Measurements from ENCODE around the gene RABL6. TPM values are rescaled to one million over a fixed set of nuclear protein-coding genes. Genes with fewer than 3 reads are reported as not detected.

Gene RABL6
- total RNA-seq, 1 donor = 72.1 TPM

- no peak for TF ChIP-seq CTCF (IDR thresholded peaks at IDR 0.05; ENCODE audit: insufficient read depth, low read depth, low read length)
- peak; percentile 14 for DNase-seq (ENCODE audit: low read depth)
- peak overlapping the region; percentile 99 for H3K4me3 ChIP-seq (ENCODE audit: low read depth, low read length)
These were observed 40.8 kb downstream of the RABL6 start for GRCh38 chr9:136848393-136849037.

DNA sequence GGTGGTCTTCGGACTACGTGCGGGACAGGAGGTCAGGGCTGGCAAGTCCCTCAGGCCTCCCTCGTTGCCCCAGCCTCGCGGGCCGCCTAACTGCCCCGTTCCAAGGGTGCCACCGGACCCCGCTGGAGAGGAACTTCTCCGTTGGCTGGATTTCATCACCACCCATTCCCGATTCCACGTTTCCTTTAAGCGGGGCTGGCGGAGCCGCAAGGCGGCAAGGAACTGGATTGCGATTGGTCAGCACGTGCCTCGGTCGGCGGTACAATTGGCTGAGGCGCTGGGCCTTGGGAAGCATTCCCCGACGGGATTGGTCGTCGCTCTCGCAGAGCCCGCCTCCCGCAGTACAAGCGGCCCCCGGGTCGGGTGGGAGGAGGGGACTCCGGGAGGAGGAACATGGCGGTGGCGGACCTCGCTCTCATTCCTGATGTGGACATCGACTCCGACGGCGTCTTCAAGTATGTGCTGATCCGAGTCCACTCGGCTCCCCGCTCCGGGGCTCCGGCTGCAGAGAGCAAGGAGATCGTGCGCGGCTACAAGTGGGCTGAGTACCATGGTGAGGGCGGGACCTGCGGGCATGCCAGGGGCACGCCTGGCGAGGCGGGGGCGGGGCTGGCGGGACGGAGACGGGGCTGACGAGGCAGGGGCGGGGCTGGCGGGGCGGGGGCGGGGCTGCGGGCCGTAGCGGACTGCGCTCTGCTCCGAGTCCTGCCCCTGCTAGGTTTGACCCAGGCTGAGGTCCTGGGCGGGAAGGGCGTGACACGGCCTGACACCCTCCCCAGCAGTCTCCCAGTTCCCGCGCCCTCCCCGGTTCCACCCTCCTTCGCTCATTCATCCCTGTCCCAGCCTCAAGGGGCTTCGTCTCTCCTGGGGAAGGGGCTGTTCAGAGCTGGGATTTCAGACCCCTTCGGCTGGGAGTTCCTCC lies 41.6 kb downstream of the RABL6 start, which contains the start of gene PHPT1:
TSS of gene PHPT1 (plus strand) at position 372 of the 922 bp plus-strand sequence. CDS start at position 394, 22 bp downstream.
- DNase-seq (ENCODE audit: low read depth) = peak; percentile 99
- peak within 1 kb of the TSS; percentile 99 for H3K4me3 ChIP-seq (ENCODE audit: low read depth, low read length)
- no peak for TF ChIP-seq CTCF (IDR thresholded peaks at IDR 0.05; ENCODE audit: insufficient read depth, low read depth, low read length)

DNA sequence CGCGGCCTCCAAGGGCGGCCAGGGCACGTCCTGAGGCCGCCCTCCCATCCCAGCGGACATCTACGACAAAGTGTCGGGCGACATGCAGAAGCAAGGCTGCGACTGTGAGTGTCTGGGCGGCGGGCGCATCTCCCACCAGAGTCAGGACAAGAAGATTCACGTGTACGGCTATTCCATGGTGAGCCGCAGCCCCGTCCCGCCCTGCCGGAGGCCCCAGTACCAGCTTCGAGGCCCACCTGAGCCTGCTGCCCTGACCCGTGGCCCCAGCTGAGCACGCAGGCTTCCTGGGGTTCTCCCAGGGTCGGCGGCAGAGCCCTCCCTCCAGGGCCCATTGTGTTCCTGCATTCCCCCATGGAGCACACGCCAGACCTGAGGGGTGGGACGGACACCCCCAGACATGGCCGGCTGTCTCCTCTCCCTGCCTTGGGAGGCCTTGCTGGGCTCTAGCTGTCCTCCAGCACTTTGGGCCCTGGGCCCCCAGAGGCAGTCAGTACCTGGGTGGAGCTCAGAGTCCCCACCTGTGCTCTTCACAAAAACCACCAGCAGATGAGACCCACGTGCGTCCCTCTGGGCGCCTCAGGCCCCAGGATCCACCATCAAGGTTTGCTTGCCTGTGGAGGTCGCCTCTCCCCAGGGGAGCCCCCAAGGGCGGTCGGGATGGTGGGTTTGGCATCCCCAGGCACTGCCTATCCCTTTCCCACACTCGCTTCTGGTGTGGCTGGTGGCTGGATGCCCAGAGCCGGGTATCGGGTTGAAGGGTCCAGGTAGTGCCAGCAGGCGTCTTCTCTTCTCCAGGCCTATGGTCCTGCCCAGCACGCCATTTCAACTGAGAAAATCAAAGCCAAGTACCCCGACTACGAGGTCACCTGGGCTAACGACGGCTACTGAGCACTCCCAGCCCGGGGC lies 42.5 kb downstream of the RABL6 start:
- DNase-seq (ENCODE audit: low read depth) = no peak
- TF ChIP-seq CTCF (IDR thresholded peaks at IDR 0.05; ENCODE audit: insufficient read depth, low read depth, low read length) = no peak
- H3K4me3 ChIP-seq (ENCODE audit: low read depth, low read length) = peak overlapping the region; percentile 99

DNA sequence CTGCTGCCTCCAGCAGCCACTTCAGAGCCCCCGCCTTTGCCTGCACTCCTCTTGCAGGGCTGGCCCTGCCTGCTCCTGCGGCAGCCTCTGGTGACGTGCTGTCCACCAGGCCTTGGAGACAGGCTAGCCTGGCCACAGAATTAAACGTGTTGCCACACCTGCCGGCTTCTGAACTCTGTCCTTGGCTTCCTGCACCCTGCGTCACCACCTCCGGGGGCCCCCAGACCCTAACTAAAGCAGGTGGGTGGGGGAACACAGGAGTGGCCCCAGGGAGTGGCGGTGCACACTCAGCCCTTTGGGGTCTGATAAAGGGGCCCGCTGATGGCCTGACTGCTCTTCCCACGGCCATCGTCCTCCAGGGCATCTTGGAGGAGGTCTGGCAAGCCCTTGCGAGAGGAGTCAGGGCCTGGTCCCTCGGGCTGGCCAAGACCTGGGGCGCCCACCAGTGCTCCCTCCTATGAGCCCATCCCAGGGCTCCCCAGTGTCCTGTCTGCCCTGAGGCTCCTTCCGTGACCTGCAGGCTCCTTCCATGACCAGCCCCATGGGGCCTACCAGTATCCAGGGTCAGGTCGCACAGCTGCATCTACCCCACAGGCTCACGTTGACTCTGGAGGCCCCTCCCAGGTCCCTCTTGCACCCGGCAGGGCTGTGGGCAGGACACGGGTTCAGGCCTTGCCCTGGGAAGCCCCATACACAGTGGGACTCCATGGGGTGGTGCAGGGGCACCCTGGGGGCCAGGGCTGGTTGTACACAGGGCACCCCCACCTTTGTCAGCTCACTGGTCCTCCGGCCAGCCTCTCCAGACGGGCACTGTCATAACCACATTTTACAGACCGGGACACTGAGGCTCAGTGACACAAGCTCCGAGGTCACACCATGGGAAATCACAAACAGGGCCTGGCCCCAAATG lies 43.4 kb downstream of the RABL6 start:
- no peak for DNase-seq (ENCODE audit: low read depth)
- peak overlapping the region; percentile 99 for H3K4me3 ChIP-seq (ENCODE audit: low read depth, low read length)
- no peak for TF ChIP-seq CTCF (IDR thresholded peaks at IDR 0.05; ENCODE audit: insufficient read depth, low read depth, low read length)

DNA sequence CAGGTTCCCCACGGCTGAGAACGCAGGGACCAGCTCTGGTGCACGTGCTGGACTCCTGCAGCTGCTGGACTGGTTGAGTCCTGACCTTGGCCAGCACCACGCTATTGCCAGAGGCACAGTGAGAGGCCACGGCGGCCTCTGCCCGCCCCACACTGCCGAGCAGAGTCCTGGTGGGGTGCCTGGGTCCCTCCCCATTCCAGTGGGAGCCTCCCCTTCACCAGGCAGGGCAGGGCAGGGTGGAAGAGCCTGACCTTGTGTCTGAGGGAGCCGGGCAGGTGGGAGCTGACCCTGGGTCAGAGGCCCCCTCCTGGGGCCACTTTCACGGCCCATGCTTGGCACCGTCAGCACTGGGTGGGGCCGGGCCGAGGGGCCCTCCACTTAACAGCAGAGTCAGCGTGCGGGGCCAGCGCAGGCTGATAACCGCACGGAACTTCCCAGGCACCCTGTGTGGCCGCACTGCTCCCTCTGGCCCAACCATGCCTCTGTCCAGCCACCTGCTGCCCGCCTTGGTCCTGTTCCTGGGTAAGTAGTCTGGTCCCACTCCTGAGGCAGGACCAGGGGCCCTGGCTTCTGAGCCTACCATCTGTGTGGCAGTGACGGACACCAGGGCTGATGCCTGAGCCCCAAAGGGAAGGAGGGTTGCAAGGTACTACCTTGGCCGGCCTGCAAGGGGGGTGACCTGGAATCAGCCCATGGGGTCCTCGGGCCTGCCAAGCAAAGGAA lies 44.4 kb downstream of the RABL6 start, which contains the start of gene MAMDC4:
TSS of gene MAMDC4 (plus strand) at position 406 of the 723 bp plus-strand sequence. CDS start at position 477, 71 bp downstream.
- DNase-seq (ENCODE audit: low read depth) = no peak
- H3K4me3 ChIP-seq (ENCODE audit: low read depth, low read length) = no peak within 1 kb of the TSS
- no peak for TF ChIP-seq CTCF (IDR thresholded peaks at IDR 0.05; ENCODE audit: insufficient read depth, low read depth, low read length)

Data from fibroblast of villous mesenchyme (primary cell).